ENCODE data around the gene GNAZ.

Gene GNAZ

DNA sequence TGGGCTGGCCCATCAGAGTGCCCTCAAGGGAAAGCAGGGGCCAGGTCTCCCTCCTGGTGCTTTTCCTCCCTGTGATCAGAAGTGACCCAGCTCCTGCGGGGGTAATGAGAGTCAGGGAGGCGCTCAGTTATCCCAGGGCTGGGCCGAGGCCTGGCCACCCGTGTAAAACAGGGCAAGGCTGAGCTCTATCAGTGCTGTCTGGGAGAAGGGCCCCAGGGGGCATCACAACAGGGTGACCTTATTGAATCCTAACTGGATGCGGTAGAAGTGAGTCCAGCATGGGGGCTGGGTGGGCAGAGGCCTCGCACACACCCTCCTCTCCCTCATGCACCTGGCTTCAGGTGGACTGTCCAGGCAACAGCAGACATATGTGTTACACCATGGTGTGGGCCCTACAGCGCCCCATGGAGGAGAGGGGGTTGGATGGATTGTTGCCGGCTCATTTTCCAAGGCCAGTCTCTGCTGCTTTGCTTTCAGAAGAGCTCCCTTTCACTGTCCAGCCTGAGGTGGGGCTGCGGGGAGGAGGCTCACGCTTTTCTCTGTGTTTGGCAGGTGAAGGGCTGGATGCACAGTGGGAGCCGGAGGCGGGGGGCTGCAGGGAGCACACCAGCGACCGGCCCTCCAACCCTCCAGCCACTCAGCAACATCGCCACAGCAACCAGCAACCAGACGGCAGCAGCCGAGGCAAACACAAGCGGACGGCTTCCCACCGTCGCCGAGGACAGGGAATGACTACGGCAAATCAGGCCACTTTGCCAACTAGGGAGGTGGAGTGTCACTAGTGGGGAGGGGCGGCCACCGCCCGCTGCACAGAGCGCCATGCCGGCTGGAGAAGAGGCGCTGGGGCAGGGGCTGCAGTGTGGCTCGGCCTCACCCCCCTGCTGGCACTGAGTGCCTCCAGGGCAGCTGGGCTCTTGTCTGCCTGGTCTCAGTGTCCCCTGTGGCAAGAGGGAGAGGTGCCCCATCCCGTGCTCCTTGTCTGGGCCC is 24.7 kb downstream of the GNAZ start:
- DNase-seq: no peak

DNA sequence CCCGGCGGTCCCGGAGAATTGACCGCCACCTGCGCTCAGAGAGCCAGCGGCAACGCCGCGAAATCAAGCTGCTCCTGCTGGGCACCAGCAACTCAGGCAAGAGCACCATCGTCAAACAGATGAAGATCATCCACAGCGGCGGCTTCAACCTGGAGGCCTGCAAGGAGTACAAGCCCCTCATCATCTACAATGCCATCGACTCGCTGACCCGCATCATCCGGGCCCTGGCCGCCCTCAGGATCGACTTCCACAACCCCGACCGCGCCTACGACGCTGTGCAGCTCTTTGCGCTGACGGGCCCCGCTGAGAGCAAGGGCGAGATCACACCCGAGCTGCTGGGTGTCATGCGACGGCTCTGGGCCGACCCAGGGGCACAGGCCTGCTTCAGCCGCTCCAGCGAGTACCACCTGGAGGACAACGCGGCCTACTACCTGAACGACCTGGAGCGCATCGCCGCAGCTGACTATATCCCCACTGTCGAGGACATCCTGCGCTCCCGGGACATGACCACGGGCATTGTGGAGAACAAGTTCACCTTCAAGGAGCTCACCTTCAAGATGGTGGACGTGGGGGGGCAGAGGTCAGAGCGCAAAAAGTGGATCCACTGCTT is 25.5 kb downstream of the GNAZ start:
- DNase-seq: no peak

DNA sequence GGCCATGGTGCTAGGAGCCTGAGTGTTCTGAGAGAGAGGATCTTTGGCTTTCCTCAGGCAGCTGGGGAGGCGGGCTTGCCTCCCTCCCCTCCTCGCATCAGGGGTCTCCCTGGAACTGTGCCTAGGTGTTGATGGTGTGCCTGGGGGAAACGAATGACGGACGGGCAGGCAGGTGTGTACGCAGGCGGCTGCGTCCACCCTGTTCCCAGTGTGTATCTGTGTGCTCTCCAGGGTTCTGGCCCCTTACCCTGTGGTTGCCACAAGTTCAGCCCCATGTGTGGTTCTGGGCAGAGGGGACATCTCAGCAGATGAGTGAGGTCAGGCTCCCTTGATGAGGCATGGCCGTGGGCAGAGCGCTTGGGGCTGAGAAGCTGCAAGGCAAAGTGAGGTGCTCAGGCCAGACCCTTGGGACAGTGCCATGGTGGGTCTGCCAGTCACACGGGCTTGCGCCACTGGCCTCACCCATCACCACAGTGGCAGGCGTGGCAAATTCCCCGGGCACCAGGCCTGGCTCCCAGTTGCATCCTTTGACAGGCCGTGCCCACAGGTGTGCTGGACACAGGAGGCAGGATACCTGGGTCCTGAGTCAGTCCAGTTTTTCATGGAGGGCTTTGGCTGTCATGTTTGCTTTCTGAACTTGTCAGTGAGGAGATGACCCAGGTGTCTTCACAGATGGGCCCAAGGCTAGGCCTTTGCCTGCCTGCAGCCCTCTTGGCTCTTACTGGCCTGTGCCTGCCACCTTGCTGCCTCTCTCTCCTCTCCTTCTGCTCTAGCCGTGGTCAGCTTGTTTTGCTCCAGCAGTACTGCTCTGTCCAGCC is 27.3 kb downstream of the GNAZ start:
- no peak for DNase-seq

GRCh38 chr22:23098230-23098705 is 27.9 kb downstream of the GNAZ start:
- DNase-seq: no peak

GRCh38 chr22:23098718-23099530 is 28.6 kb downstream of the GNAZ start:
- no peak for DNase-seq

DNA sequence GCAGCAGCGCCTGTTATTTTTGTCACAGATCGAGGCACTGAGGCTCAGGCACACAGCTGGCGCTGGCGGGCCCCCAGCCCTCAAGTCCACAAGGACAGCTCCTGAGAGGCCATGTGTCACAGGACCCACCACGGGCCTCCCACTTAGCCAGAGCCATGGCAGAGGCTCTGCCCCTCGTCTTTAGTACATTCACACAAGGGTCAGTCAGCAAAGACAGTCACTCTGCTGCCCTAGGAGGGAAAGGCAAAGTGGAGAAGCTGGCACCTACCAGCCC is 29.1 kb downstream of the GNAZ start:
- DNase-seq: no peak

DNA sequence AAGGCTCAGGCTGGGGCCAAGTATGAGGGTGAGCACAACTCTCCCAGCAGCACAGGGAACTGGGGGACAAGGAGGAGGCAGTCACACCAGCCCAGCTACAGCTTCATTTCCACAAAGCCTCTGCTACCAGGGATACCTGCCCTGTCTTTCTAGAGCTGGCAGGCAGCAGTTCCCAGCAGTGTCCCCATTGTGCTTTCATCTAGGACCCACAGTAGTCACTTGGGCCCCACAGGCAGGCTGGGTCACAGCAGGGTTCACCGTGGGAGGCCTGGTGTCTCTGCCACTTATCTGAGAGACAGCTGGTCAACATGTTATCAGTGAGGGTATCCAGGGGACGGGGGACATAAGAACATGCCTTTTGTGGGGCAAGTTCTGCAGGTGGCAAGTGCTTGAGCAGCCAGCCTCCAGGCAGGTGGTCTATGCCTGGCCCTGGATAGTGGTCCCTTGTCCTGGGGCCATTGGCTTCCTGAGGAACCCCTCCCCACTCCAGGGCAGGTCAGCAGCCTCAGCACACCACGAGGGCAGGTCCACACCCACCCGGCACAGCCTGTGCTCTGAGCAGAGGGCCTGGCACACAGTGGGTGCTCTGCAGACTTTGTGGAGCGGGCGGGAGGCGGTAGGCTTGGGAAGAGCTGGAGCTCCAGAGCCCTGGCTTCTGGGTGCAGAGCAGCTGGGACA is 29.9 kb downstream of the GNAZ start:
- DNase-seq: no peak

GRCh38 chr22:23101524-23101923 is 31.2 kb downstream of the GNAZ start:
- no peak for DNase-seq

DNA sequence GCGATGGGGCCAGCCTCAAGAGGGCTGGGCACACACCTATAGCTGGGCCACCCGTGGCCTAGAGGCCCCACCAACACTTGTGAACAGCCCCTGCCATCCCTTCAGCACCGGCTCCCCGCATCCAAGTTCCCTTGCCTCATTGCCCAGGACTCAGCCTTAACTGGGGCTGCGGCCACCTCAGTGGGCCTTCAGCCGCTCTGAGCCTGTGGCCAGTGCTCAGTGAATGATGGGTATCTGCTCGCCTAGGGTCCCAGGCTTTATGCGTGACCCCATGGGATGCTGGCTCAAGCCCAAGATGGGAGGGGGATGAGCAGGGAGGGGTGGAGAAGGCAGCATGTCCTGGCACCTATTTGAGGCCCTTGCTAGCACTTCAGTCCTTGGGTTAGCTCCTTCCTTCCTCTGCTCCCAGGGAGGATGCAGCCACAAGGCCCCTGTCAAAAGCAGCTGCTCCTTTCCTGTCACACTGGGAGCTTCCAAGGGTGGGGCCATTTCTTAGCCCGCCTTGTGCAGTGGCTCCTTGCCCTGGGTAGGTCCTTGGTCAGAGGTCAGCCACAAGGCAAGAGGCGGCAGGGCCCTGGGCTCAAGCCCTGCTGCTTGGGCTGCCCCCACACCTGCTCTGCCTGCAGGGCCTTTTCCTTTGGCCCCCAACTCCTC is 31.8 kb downstream of the GNAZ start:
- no peak for DNase-seq

DNA sequence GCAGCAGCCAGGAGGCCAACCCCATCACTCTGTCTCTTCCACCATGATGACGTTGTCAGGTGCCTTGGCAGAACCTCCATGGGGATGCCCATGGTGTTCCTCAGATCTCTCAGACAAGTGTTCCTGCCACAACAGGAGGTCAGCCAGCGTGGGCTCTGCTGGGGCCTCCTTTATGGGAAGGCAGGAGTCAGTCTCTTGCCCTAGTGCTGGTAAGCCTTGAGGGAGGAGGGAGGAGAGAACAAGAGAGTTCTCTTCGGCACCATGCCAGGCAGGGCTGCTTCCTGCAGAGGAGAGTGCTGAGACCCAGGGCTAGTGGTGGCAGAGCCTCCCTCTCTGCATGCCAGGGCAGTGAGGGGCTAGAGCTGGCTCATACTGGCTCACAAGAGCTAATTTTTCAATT is 32.5 kb downstream of the GNAZ start:
- DNase-seq: no peak

DNA sequence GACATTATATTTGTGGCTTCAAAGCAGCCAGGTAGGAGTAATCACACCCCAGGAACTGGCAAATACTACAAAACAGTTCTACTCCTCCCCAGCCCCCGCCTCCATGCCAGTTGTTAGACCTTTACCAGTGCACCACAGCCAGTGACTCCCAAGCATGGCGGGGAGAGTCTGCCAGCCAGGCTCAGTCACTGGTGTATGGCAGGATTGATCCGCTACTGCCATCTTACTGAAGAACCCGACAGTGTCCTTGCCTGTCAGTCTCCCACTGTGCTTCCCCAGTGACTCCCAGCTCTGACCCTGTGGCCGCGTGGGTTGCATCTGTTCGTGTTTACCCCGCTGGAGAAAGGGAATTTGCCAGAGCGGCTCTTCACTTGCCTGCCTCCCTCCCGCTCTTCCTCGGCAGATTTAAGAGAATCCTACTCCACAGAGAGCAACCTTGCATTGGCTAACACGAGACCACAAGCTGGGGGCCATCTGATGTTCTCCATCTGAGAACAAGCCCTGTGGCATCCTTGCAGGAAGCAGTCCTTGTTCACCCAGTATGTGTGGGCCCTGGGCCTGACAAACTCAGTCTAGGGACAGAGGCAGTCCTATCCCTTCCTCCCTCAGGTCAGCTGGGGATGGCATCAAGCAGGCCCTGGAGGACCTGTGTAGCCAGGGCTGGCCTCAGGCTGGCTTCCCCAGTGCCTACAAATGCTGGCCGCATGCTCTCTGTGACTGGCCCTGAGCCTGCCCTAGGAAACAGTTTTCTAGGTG is 33.1 kb downstream of the GNAZ start:
- DNase-seq: no peak

- no peak for DNase-seq
Observed at GRCh38 chr22:23104187-23104971, 34.1 kb downstream of the GNAZ start.

DNA sequence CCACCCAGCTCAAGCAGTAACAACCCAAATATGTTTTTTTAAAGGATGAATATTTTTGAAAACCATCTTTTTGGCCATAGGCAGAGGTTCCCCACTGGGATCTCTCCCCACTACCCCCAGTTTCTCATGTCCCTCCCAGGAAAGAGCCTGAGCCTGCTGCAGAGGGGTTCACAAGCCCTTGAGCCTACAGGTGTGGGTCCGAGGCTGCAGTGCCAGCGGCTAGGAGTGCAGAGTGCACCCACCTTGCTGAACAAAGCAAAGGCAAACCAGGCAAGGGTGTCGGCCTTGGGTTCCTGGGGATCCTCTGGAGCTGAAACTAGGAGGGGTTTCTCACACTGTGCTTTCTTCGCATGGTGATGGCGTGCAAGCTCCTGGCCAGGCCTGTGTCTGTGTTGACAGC is 35.0 kb downstream of the GNAZ start:
- DNase-seq: no peak

DNA sequence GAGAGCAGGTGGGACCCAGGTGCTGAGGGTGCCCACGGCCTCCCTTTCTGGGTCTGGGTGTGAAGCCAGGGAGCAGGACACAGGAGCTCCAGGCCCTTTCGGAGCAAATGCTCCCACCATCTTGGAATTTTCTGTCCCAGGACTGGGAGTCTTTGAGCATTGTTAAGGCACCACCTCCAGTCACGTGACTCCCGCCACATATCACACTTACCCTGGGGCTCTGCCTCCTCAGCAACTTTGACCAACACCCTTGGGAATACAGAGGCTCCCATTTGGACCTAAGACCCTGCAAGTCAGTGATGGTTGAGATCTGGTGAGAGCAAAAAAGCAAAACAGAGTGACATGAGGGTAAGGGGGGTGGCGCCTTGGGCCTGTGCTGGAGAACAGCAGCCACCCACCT is 35.6 kb downstream of the GNAZ start:
- DNase-seq: no peak

DNA sequence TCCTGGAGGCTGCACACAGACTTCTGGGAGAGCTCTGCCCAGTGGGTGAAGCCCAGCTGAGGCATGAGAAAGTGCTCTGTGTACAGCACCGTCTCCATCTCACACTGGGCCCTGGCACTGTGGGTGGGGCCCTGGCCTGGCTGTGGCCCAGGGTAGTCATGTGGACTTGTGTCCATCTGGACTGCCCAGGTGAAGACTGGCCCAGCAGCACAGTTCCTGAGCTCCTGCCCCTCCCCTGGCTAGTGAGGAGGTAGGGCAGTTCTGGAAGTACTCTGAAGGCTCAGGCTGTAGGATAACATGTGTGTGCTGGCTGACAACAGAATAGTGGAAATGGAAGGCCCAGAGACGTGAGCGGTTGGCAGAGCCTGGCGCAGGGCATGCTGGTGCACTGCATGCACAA is 36.0 kb downstream of the GNAZ start:
- no peak for DNase-seq

DNA sequence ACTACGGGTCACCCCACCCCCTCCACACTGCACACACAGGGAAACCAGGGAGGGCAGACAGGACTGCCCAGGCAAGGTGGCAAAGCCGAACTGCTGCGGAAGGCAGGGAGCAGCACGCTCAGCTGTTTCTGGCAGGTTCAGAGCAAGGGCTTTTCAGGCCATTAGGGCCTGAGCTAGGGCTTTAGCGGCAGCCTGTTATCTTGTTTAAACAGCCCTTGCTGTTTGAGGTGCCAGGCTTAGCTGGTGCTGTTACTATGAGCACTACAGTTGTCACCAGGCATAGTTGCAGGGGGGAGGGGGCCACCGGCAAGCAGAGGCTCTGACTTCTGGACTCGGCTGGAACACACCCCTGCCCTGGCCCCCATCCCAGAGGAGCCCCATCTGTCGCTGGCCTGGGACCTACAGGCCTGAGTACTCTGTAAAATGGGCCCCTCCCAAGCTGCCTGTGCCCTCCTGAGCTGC is 36.6 kb downstream of the GNAZ start:
- DNase-seq: no peak

GRCh38 chr22:23107487-23108248 is 37.3 kb downstream of the GNAZ start:
- DNase-seq: no peak

- no peak for DNase-seq
Observed at GRCh38 chr22:23108249-23109078, 38.1 kb downstream of the GNAZ start.

Data from activated T-cell treated with anti-CD3 and anti-CD28 coated beads for 4 hours (primary cell).